HG02981 (cell line): ENCODE data around the gene DUSP16.

Experiments used
- ATAC-seq: cut with Tn5 transposase; IDR thresholded peaks from one replicate; pipeline ENCODE4 v1.9.1; 2021; ENCODE audit warnings: mild to moderate bottlenecking, moderate library complexity; ENCODE audit not compliant: unreplicated experiment

DUSP16 gene

GRCh38 chr12:12446786-12447185, 115.9 kb downstream of the DUSP16 start:
- no peak for ATAC-seq

DNA sequence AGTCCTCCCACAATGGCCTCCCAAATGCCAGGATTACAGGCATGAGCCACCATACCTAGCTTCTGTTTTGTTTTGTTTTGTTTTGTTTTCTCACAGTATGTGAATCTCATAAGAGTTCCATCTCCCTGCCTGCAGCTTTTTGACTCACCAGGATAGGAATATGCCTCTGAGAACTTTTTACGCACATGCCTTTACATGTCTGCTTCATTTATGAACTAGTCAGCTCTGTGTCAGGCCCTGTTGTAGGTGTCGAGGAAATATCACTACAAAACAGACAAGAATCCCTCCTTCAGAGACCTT, 116.8 kb downstream of the DUSP16 start:
- ATAC-seq, result no peak

DNA sequence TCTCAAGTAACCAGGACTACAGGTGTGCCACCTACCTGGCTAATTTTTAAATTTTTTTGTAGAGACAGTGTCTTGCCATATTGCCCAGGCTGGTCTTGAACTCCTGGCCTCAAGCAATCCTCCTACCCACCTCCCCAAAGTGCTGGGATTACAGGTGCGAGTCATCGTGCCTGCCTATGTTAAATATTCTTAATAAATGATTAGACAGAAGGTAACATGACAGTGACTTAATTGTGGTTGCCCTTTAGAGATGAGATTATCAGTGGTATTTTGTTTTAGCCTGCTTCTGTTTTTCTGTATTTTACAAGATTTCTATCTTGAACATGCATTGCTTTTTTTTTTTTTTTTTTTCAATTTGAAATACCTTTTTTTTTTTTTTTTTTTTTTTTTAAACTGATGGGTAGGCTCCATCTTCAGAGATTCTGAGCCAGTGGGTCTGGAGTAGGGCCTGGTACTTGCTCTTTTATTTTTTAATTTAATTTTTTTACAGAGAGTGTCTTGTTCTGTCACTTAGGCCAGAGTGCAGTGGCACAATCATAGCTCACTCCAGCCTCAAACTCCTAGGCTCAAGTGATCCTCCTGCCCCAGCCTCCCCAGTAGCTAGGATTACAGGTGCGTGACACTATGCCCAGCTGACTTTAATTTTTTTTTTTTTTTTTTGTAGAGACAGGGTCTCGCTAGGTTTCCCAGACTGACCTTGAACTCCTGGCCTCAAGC, 117.3 kb downstream of the DUSP16 start:
- no peak for ATAC-seq

GRCh38 chr12:12443431-12443878, 119.2 kb downstream of the DUSP16 start:
- no peak for ATAC-seq

- ATAC-seq, result no peak
Observed at GRCh38 chr12:12442548-12443071, 120.1 kb downstream of the DUSP16 start.

DNA sequence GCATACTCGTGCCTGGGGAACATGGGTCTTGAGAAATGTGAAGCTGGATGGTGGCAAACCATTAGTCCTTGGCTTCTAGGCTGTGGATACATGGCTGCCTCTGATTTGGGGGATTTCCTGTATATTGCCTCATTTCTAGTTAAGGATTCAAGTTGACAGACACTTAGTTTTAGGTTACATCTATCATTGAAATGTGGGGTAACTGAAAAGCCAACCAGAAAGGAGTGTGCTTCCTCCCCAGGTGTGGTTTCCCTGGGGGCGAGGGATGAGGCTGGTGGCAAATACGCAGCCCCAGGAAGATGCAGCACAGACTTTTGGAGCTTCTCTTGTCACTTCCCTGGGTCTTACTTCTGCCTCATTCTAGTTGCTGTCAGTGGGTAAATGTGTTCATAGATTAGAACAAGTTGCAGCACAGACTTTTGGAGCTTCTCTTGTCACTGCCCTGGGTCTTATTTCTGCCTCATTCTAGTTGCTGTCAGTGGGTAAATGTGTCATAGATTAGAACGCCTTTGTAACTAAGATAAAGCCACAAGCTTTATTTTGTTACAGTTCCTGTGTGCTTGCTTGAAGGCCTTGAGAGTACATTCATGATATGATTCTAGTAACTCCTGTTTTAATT, 120.7 kb downstream of the DUSP16 start:
- ATAC-seq, result no peak

DNA sequence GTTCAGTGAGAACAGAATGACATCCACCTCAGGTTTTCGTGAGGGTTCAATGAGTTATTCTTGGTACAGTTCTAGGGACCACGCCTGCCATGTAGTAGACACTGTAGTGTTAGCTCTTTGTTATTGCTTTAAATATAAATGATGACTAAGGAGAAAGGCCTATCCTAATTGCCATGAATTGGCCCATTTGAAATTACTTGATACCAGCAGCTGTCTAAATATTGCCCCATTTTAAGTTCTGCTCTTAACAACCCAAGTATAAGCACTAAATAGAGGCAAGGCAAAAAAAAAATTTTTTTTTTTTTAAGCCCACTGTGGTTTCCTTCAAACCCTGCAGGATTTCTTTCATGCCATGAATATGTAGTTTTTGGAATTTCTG, 121.2 kb downstream of the DUSP16 start:
- ATAC-seq, result no peak

DNA sequence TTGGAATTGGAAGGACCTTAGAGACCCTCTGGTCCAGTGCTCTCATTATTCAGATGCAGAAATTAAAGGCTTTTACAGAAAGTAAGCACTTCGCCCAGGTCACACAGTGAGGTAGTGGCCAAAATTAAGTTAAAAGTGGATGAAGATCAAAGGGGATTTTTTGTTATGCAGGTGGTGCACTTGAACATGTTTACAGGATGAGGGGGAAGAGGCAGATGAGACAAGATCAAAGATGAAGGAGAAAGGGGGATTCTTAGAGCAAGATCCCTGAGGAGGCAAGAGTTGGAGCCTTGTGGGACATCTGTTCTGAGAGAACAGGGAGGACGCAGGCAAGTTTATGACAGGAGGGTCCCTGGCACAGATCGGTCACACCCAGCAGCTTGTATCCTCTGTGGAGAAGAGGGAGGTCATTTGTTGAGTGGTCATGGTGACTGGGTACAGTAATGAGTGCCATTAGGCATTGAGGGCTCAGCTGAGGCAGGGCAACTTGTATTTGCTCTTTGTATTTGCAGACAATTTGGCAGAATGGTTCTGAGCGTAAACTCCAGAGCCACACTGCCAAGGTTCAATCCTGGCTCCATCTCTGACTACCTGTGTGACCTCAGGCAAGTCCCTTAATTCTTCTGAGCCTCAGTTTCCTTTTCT, 121.8 kb downstream of the DUSP16 start:
- no peak for ATAC-seq

- no peak for ATAC-seq
Observed at GRCh38 chr12:12439636-12440035, 123.0 kb downstream of the DUSP16 start.

DNA sequence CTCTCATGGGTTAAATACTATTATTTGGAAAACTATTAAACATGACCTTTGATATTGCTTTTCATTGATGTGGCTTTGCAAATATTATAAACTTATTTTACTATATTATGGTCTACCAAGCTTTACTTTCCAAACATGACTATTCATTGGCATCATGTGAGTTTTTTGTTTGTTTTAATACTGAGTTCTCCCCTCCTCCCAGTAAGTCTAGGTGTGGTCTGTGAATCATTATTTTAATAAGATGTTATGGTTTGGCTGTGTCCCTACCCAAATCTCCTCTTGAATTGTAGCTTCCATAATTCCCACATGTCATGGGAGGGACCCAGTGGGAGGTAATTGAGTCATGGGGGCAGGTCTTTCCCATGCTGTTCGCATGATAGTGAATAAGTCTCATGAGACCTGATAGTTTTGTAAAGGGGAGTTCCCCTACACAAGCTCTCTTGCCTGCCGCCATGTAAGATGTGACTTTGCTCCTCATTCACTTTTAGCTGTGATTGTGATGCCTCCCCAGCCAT, 125.8 kb downstream of the DUSP16 start:
- no peak for ATAC-seq

DNA sequence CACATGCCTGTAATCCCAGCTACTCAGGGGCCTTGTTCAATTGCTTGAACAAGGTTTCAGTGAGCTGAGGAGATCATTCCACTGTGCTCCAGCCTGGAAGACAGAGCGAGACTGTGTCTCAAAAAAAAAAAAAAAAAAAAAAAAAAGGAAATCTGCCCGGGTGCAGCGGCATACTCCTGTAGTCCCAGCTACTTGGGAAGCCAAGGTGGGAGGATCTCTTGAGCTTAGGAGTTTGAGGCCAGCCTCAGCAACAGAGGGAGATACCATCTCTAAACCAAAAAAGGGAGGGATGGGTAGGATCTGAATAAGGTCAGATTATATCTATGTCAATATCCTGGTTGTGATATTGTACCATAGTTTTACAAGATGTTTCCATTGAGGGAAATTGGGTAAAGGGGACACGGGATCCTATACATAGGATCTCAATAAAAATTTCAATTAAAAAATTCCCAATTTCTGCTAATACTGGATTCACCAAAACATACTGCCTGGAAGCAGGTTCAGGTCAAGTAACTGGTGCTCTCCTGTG, 129.4 kb downstream of the DUSP16 start:
- no peak for ATAC-seq

GRCh38 chr12:12432364-12432763, 130.3 kb downstream of the DUSP16 start:
- no peak for ATAC-seq

DNA sequence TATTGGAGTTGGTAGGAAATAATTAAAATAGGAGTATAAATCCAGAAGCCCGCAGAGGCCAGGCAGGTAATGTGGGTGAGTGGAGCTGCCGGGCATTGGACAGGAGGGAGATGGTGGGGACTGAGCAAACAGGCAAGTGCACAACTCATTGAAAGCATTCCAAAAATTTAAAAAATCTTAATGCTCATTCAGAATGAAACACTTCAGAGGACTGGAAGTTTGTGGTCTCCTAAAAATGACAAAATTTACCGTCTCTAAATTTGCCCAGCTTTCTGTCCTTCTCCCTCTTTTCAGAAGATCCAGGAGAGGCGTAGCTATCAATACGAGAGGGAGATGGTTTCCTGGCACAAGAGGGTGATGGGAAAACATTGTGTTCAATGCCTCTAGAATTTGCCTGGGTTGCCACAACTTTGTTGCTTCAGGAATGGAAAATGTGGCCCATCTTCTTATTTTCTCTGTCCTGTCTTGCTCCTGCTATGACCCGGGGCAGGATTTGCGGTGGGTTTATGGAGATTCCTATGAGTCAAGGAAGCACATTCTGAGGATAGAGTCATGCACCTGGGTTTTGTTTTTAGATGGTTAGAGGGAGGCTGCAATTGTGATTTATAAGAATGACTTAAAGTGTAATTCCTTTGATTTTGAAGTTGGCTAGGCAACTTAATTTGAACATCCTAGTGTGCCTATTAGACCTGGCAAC, 133.6 kb downstream of the DUSP16 start:
- ATAC-seq, result no peak

DNA sequence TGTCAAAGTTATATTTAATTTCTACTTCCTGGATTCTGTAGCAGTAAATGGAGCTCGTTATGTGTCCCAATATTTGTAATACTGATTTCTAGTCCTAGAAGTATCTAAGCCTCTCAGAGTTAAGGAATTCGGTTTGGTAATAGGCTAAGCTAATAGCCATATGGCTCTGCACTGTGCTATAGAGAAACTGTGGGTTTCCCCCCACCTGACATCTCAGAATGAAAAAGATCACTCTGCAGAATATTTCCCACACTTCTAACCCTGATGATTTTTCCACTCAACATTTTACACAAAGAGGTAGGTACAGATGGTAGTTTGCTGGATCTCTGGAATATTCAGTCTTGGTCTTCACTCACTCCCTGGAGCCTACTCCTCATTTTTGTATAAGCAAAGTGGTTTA, 134.6 kb downstream of the DUSP16 start:
- no peak for ATAC-seq

DNA sequence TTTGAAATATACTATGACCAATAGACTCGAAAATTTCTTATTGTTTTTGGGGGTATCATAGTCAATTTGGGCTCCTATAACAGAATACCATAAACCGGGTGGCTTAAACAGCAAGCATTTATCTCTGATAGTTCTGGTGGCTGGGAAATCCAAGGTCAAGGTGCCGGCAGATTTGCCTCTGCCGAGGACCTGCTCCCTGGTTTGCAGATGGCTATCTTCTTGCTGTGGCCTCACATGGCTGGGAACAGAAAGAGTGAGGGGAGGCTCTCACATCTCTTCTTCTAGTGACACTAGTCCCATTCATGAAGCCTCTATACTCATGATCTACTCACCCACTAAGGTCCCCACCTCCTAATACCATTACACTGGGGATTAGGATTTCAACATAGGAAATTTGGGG, 135.1 kb downstream of the DUSP16 start:
- ATAC-seq, result no peak

GRCh38 chr12:12425616-12426015, 137.0 kb downstream of the DUSP16 start:
- no peak for ATAC-seq

DNA sequence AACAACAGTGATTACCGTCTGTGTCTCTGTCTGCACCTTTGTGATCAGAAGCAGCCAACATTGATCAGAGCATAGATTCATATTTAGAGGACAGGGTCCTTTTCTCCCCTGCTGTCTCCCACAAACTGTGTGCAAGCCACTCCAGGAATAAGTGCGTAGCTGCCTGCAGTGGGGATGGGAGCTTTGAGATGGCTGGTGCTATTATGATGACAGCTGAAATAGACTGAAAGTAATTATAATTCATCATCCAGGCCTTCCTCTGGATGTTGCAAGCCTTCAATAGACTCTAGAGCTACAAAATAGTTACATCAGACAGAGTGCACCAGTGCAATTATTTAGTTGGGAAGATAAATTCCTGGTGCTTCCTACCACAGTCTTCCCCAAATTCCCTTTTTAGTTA, 137.7 kb downstream of the DUSP16 start:
- ATAC-seq, result no peak
